ENCODE measurements around the gene ATP5PO. TPM values are rescaled to one million over a fixed set of nuclear protein-coding genes. Genes with fewer than 3 reads are reported as not detected.
A peak's percentile ranks its signal among the peaks of the same experiment; 100 is the strongest.

The ATP5PO gene, protein sequence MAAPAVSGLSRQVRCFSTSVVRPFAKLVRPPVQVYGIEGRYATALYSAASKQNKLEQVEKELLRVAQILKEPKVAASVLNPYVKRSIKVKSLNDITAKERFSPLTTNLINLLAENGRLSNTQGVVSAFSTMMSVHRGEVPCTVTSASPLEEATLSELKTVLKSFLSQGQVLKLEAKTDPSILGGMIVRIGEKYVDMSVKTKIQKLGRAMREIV
- total RNA-seq (1,000 to 10,000 TPM in 1 of 9 donors, 100 to 1,000 TPM in 8; 472 to 1,228 (median 735) TPM), polyA plus RNA-seq (1,000 to 10,000 TPM in 1 of 2 donors, 100 to 1,000 TPM in 1; 745 to 2,204 TPM)
- long read RNA-seq, donor 1, transcript ATP5PO-201 (7 exons, 932 nt) = major isoform, 677 of 718 reads
- long read RNA-seq, donor 1, partial matches to known transcripts = 28 of 718 reads
- long read RNA-seq, donor 1, other reads (novel, unspliced or antisense) = 13 of 718 reads
- long read RNA-seq, donor 2, transcript ATP5PO-201 (7 exons, 932 nt) = major isoform, 542 of 599 reads
- long read RNA-seq, donor 2, partial matches to known transcripts = 41 of 599 reads
- long read RNA-seq, donor 2, other reads (novel, unspliced or antisense) = 16 of 599 reads
- long read RNA-seq, donor 3, transcript ATP5PO-201 (7 exons, 932 nt) = major isoform, 351 of 388 reads
- long read RNA-seq, donor 3, partial matches to known transcripts = 29 of 388 reads
- long read RNA-seq, donor 3, other reads (novel, unspliced or antisense) = 8 of 388 reads

- intact Hi-C loops (cut with DNase I) = loop anchor here in 1 of 10 donors (10.0 kb wide), 1 partner anchor 159 kb away; the partner anchor contains the start of genes MRPS6 and SLC5A3
- Histone ChIP-seq H3K4me3 (peak within 1 kb of the TSS; percentile 63 to 98 (median 90)), H3K9me3 (no peaks in the 10 kb centered on the region), H3K27me3 (no peaks in the 10 kb centered on the region), H3K27ac (peak within 1 kb of the TSS; percentile 77 to 99 (median 93)), H3K4me1 (peaks cover 0 to 40% (median 22%) of the 10 kb centered on the region in 12 donors), H3K36me3 (peaks cover 0 to 37% (median 29%) of the 10 kb centered on the region in 9 donors)
- ATAC-seq (peak; percentile 99 to 100 (median 100)), DNase-seq (peak; percentile 97 to 99 (median 99))
- TF ChIP-seq POLR2A (IDR thresholded peaks at IDR 0.05) (peak; percentile 44 to 92), CTCF (IDR thresholded peaks at IDR 0.05) (peak in 1 of 12 donors; percentile 6)
- WGBS, 4 donors = 0 to 1% (median 0%) methylated on average over 36 to 45 of the region's 45 CpGs
Measured at GRCh38 chr21:33915368-33916199, at the start of gene ATP5PO. TSS of gene ATP5PO (minus strand) at chr21:33915804. CDS start at chr21:33915763, 41 bp downstream.

- no peak overlapping the region for H3K27ac ChIP-seq
- no peaks in the 10 kb centered on the region for H3K27me3 ChIP-seq
- 91 to 96% (median 95%) methylated on average over 3 of the region's 3 CpGs for WGBS, 4 donors
- no peaks in the 10 kb centered on the region for H3K36me3 ChIP-seq
- DNase-seq (no peak), ATAC-seq (no peak)
- TF ChIP-seq POLR2A (IDR thresholded peaks at IDR 0.05) (no peak), CTCF (IDR thresholded peaks at IDR 0.05) (no peak)
- H3K4me3 ChIP-seq = no peak overlapping the region
- peaks cover 2 to 27% (median 17%) of the 10 kb centered on the region in 12 donors for H3K4me1 ChIP-seq
- peaks cover 0 to 10% (median 5%) of the 10 kb centered on the region in 12 donors for H3K9me3 ChIP-seq
- intact Hi-C loops (cut with DNase I) = loop anchor here in 1 of 10 donors (5.0 kb wide), 1 partner anchor 107 kb away; the partner anchor contains the start of genes MRPS6 and SLC5A3
Measured at GRCh38 chr21:33964706-33965325, 49.2 kb upstream of the ATP5PO start.

DNA sequence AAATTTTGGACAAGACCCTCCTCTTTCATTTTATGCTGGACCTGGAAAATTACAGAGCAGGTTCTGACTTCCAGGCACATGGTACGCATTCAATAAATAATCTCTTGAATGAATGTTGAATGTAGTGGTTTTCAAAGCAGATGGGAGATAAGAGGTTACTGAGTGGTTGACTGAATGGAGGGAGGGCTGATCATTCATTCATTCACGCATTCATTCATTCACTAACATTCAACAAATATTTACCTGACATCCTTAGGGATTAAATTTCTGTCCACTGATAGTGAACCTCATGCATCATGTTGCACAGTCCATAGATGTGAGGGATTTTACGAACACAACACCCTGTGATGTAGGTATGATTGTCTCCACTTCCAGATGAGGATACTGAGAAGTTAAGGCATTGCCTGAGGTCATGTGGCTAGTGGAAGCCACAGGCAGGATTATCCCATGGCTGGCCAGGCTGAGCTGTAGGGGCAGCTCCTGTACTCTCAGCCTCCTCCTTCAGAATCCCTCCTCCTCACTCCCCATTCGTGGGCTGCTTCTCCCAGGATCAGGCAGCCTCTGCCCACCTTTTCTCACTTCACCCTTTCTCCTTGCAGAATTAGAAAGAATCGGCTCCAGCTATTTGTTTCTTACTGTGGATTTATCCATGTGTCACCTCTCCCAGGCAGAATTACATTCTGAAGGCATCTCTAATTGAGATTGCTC lies 48.4 kb upstream of the ATP5PO start:
- no peaks in the 10 kb centered on the region for H3K27me3 ChIP-seq
- no peak overlapping the region for H3K27ac ChIP-seq
- no peaks in the 10 kb centered on the region for H3K36me3 ChIP-seq
- intact Hi-C loops (cut with DNase I) = no loop called here
- DNase-seq (no peak), ATAC-seq (no peak)
- no peak for TF ChIP-seq POLR2A (IDR thresholded peaks at IDR 0.05)
- no peak for TF ChIP-seq CTCF (IDR thresholded peaks at IDR 0.05)
- H3K4me1 ChIP-seq = peaks cover 0 to 19% (median 9%) of the 10 kb centered on the region in 12 donors
- WGBS, 4 donors = 78 to 82% (median 80%) methylated on average over 5 of the region's 5 CpGs
- no peak overlapping the region for H3K4me3 ChIP-seq
- H3K9me3 ChIP-seq = peaks cover 0 to 18% (median 10%) of the 10 kb centered on the region in 12 donors
